Limb (tissue), 2 donors: ENCODE results near the gene FGD5.

Experiments used
- DNase-seq, 2 donors: peaks; one replicate each; pipeline ENCODE4 v3.0.0-alpha.2; 2016; ENCODE audit errors: extremely low spot score in 2 of 2

The FGD5 gene

DNA sequence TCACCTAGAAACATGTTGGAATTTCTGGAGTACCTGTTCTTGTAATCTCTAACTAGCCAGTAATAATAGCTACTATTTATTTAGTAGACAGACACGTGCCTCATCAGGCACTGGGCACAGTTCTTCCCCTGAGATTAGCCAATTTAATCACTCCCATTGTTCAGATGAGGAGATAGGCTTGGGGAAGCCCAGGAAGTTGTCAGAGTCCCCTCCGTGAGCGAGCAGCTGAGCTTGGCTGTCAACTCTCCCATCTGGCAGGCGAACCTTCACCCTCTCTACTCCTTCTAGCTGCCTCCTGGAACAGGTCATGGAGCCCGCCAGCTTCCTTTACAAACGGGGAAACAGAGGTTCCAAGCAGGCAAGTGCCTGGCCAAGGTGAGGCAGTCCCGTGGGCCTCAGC lies 31.1 kb upstream of the FGD5 start:
- DNase-seq: no peak

DNA sequence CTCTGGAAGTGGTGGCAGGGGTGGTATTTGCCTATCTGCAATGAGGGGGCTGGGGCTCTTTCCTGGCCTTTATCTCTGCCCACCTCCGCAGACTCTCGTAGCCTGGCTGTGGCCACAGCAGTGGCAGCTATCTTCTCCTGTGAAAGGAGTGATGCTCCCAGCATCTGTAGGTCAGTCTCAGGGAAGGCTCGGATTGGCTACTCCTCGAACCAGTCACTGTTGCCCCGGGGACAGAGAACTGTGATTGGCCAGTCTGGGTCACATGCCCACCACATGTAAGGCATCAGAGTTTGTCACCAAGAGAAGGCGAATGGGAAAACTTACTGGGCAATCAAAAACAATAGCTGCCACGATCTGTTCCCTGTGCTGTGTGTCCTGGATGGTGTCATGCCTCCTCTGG lies 30.1 kb upstream of the FGD5 start:
- no peak for DNase-seq

DNA sequence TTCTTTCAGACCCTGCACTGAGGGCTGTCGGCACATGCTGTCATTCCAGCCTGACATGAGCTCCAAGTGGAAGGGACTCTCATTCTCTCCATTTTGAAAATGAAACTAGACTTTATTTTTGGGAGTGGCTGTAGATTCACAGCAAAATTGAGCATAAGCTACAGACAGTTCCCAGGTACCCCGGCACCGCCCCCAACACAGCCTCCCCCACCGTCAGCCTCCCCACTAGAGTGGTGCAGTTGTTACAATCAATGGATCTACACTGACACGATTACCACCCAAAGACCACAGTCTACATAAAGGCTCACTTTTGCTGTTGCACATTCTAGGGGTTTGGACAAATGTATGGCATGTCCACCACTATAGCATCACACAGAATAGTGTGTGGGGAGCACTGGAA lies 29.5 kb upstream of the FGD5 start:
- DNase-seq: no peak

DNA sequence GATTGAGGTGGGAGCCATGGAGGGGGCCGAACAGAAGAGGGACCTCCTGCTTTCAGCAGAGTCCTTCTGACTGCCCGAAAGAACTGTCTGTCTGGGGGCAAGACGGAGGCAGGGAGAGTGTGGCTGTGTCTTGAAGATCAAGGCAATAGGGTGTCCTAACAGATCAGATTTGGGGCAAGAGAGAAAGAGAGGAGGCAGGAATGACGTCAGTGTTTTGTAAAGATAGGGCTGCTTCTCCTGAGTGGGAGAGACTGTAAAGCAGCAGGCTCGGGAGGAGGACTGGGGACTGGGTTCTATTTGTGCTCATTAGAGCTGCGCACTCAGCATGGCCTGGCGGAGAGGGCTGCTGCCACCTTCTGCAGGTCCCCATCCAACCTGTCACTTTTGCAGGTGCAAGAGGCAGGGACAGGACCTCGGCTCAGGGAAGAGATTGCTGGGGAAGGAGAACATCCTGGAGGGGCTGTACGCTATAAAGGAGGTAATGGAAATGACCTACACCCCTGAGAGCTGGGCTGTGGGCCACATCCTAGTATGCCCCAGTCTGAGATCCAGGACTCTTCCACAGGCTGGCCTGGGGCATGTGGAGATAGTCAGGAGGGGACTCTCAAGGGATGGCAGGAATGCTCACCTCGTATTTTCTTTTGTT lies 29.0 kb upstream of the FGD5 start:
- DNase-seq: no peak

DNA sequence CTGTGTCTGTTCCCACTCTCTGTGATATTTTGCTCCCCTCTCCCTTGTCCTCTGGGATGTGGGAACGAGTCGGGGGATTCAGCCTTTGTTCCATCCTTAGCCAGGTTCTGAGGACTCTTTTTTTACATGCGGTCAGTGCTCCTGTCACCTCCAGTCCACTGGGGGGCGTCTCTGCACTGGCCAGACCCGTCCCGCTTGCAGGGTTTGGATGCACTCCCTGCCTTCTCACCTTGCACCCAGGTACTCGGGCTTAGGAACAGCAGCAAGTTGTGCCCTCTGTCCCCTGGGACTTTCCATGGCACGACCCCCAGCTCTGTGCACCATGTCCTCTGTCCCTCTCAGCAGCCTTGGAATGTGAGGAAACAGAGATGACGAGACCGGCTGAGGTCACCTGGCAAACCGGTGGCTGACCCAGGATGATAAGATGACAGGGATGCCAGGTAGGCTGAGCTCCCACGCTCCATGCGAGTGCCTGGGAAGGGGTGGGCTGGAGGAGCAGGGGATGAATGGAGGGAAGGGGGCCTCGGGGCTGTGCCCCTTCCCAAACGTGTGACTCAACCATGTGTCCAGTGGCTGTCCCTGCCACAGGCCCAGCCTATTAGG lies 27.3 kb upstream of the FGD5 start:
- peak in 1 of 2 donors; percentile 73 for DNase-seq

DNA sequence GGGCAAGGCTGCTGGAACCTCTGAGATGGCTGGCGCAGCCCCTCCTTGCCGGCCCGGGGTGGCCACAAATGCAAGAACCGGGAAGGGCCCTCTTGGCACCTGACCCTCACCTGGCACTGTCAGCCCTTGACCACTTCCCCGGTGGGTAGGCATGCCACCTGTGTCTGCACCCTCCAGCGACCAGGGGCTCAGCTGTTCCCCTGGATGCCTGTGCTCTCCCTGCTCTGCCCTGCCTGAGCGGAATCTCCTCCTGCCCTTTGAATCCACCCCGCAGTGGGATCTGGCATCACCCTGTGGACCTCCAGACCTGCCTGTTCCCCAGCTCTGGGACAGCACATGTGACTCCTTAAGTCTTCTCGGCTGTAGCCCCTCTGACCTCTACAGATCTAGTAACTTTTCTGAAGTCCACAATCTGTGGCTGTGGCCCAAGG lies 26.1 kb upstream of the FGD5 start:
- DNase-seq: no peak

DNA sequence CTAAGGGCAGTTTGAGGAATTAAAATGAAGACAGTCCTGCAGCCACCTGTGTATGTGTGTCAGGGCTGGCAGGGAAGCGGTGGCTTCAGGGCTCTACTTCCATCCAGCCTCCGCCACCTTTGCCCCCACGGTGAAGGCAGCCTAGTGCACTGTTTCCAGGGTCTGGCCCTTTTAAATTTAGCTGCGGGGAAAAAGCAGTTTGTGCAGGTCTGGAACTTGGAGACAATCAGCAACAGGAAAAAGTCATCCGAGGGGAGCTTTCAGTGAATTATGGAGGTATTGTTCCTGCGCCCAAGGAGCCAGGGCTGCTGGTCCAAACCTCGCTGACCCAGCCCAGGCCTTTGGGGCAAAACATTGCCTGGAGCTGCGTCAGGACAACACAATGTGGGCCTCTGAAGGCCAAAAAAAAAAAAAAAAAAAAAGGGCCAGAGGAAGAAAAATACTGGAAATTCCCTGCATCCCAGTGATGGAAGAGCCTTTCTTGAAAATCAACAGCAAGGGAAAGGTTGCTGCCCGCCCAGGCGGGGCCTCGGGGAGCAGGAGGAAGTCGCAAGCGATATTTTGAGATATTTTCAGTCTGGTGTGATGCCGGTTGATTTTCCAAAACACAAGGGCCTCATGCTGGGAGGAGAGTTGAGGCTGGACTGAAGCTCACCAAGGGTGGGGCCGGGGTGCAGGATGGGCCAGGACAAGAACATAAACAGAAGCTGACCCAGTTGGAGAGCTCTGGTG lies 25.5 kb upstream of the FGD5 start:
- DNase-seq: no peak

DNA sequence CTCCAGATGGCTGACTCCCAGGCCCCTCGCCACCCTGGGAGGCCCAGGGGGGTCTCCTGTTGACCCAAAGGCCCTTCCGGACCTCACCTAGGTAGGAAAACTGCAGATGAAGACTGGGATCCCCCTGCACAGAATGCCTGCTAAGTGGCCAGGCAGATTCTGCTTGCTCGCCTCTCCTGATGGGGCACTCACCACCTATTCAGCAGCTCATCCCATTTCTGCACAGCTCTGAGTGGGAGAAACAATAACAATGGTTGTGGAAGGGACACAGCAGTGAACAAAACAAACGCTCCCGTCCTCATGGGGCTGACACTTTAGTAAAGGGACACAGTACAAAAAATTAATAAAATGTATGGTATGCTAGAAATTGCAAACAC lies 24.9 kb upstream of the FGD5 start:
- no peak for DNase-seq

DNA sequence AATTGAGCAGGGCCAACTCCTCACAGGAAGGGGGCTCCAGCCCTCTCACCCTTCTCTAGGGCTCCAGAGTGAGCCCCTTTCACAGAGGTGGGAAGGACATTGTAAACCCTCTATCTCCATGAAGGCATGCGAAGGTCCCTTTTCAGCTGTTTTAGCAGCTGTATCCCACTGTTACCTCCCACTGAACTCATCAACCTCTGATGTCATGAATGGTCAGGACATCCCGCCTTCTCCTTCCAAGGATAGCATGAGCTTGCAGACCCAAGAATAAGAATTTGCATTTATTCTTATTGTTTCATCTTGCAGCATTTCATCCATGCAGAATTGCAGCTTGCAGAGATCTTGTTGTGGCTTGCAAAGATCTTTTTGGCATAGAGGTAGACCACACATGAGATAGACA lies 24.3 kb upstream of the FGD5 start:
- DNase-seq: no peak

DNA sequence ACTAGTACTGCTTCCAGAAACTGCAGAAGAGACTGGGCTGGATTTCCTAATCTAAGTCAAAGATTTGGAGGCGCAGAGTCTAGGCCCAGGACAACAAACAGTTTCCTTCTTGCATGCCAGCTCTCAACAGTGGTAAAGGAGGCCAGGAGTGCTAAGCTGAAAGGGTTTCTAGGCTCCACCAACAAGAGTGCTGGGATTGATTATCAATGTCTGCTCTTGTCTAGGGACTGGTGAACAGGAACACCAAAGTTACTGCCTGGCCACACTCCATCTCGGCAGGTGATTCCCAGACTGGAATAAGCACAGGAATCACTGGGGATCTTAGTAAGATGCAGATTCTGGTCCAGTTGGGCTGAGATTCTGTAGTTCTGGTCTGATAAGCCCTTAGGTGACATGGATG lies 22.8 kb upstream of the FGD5 start:
- DNase-seq: no peak

DNA sequence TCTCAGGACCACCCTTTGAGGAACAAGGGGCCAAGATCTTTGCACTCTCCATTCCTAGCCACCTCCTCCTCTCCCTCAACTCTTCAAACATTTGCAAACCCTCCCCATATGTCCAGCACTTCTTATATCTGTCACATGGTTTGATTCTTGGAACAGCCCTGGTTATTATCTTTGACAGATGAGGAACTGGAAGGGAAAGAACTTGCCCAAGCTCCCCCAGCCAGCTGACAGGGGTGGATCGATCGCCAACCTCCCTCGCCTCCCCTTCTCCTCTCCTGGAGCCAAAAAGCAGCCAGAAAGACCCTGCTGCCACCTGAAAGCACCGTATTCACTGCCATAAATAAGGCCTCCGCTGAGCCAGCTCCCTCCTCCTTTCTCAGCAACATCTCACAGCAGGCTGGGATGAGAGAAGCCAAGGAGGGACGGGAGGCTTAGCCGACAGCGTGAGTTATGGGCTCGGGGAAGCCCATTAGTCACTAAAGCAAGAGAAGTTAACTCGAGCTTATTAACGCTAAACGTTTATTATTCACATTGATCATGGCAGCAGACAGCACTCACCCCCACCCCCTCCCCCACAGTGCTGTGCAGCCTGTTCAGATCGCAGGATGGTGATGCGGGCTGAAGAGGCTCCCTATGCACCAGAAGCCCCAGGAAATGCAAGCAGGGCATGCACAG lies 22.2 kb upstream of the FGD5 start:
- peak in 1 of 2 donors; percentile 57 for DNase-seq

DNA sequence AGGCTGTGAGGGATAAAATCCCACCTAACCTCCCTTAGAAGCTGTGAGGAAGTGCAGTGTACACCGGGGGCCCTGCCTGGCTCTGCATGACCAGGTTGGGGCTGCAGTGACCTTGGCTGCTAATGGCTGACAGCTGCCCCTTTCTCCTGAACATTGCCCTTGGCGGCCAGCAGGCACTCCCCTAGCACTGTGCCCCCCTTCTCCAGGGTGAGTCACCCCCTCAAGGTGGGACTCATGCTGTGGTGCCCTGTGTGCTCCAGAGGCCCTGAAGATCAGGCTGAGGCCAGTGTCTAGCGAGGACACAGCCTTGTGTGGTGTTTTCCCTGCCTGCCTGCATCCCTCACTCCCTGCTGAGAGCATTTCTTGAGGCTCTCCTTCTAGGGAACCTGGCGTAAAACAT lies 21.0 kb upstream of the FGD5 start:
- no peak for DNase-seq

DNA sequence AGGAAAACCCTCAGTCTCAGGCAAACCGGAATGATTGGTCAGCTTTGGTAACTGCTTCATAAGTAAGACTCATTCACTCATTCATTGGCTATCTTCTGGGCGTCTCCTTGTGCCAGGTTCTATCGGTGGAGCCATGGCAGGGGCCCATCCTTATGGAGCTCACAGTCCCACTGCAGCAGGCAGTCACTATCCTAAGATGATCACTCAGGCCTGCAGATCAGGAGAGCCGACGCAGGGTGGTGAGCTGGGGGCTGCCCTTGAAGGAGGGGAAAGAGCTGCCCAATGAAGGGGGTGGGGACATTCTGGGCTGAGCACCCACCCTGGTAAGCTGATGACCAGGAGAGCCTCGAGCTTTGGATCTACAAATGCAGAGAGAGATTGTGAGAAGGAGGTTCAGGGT lies 20.5 kb upstream of the FGD5 start:
- no peak for DNase-seq

DNA sequence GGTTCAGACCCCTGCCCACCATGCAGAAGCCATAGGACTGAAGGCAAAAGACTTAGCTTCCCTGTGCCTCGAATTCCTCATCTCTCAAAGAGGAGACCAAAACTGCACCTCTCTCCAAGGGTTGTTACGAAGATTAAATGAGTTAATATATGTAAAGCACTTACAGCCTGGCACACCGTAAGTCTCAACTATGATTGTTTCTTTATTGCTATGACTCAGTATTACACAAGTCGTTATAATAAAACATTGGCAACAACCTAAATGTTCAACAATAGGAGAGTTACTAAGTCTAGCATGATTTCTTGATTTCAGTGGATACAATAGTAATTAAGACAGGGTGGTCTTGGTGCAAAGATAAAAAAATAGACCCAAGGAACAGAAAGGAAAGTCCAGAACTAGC lies 19.6 kb upstream of the FGD5 start:
- DNase-seq: no peak

DNA sequence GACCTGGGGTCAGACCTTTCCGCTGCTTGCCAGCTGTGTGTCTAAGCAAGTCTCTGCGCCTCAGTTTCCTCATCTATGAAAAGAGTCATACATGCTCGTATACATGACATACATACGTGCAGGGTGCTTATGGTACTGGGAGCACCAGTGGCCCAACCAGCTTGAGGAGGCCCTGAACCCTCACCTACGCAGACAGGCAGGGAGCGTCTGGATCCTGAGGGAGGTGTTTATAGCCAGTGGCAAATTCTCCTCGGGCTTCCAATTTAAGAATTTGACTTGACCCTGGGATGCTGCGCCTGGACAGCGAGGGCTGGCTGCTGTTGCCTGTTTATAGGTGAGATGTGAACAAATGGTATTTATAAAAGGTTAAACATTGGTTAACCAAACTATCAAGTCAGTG lies 17.7 kb upstream of the FGD5 start:
- no peak for DNase-seq

DNA sequence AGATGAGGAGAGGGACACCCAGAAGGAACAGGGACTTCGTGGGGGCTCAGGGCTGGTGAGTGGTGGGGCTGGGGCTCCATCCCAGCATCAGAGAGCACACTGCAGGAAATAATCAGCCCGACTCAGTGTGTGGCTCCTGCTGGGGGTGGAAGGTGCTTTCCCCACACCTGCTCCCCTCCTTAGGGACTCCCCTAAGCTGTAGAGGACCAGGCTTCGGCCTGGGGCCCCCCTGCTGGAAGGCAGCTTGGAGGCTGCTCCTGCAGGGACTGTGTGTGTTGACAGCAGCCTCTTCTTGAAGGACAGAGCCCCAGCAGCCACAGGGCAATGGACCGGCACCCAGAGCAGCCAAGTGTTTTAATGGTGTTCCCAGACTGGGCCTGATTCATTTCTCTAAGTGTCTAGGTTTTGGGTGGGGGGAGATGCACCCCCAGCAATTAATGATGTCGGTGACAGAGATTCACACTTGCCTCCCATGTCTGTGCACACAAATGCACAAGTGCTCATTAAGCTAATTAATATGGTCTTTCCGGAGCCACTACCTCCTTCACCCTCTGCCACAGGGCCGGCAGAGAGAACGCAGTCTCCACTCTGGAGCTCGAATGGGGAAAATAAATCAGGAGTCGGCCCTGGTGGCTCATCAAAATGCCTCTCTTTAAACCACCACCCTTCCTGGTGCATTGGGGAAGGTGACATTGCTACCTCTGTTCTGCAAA lies 16.9 kb upstream of the FGD5 start:
- no peak for DNase-seq

DNA sequence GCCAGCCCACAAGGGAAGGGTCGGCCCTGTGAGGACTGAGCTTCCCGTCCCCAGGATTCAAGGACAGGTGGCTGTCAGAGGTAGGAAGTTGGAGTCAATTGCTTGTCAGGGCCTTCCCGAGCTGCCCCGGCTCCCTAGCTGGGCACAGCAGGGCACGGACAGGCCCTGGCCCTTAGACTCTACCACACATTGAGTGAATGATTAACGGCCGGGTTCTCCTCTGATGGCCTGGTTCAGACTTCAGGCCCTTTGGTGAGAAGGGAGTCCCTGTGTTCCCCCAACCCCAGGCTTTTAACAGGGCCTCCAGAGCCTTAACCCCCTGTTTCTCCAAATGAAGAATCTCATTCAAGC lies 16.4 kb upstream of the FGD5 start:
- no peak for DNase-seq

DNA sequence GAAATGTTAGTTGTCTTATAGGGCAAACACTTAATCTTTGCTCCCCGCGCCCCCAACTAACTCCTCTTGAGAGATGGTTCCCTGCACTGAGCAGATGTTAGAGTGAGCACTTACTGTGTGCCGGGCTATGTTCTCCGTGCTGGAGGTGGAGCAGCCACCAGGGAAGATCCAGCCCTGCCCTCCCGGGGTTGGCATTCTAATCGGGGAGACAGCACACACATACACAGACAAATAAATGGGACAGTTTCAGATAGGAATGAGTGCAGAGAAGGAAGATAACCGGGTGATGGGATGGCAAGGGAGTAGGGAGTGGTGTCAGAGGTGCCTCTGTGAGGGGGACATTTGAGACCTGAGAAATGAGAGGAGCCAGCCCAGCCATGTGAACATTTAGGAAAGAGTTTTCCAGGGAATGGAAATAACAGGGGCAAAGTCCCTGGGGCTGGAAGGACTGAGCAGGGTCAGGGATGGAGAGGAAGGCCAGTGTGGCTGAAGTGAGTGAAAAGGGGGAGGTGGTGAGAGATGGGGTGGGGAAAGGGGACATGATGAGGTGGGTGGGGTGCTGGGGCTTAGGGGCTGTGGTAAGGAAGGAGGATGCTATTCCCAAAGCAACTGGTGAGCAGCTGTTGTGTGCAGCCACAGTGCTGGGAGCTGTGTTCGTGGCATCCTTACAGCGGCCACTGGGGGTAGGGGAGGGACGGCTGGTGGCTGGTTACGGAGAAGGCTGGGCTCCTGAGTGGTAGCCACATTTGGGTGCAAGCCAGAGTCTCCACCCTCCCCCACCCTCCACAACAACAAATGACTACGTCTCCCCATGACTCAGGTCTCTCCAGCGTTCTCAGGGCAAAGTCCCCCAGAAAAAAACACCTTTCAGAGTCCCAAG lies 15.4 kb upstream of the FGD5 start:
- no peak for DNase-seq

DNA sequence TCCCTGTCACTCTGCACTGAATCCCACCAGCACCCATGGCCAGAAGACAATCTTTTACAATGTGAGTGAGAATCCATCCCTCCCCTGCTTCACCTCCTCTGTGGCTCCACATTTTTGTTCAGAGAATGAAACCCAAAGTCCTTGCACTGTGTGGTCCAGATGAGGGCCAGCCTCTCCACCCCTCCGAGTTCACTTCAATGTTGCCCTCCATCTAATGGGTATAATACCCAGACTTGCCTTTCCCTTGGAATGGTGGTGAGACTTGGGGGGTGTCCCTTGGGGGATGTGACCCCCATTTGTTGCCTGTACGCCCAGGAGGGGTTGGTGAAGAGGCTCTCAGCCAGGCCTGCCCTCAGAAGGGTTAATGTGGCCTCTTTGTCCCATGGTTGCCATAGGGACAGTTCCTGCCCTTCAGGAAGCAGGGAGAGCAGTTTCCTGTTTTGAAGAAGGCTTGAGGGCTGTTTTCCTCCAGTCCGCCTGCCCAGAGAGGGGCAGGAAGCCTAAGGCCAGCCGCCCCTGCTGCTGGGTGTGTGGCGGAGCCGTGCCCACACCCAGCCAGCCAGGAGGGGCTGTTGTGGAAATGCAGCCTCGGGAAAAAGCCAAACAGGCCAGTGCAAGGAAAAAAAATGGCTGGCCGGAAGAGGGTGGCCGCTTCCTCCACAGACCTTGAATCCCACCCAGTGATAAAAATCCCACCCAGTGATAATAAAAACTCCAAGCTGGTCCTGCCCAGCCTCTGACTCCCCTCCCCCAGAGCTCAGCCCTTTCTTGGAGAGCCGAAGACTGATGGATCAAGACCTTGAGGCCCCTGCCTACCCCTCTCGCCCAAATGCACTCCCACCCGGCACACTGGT lies 14.6 kb upstream of the FGD5 start:
- no peak for DNase-seq
